Neural cell (in vitro differentiated cells): Measurements from ENCODE around the gene MAML3. TPM values are rescaled to one million over a fixed set of nuclear protein-coding genes. Genes with fewer than 3 reads are reported as not detected.

Experiments used
- H2AFZ ChIP-seq: fragments of 200-600, 300-800 bp; sonication (generic), shearing (Covaris generic); 2 replicates; pipeline ENCODE4 v1.6.0; 2014; ENCODE audit warnings: low read depth, mild to moderate bottlenecking, antibody characterized with exemption, low read length, moderate library complexity
- H3F3A ChIP-seq: fragments of 200-600 bp; shearing (Covaris generic); 2 replicates; pipeline ENCODE4 v1.6.1; 2016; ENCODE audit warnings: mild to moderate bottlenecking, moderate library complexity, mixed read lengths, antibody characterized with exemption, low read length; ENCODE audit not compliant: insufficient read depth, poor library complexity, severe bottlenecking
- H3K27ac ChIP-seq: fragments of 200-600, 300-800 bp; sonication (generic), shearing (Covaris generic); 2 replicates; pipeline ENCODE4 v1.5.1; 2014; ENCODE audit warnings: mild to moderate bottlenecking, low read length, moderate library complexity
- H3K27me3 ChIP-seq: fragments of 300-800, 200-600 bp; sonication (generic), shearing (Covaris generic); 2 replicates; pipeline ENCODE4 v1.6.0; 2014; ENCODE audit warnings: mild to moderate bottlenecking, low read depth, low read length, moderate library complexity; ENCODE audit not compliant: insufficient read depth
- H3K36me3 ChIP-seq: fragments of 300-800, 200-600 bp; sonication (generic), shearing (Covaris generic); 2 replicates; pipeline ENCODE4 v1.5.1; 2014; ENCODE audit warnings: mild to moderate bottlenecking, antibody characterized with exemption, low read length, moderate library complexity; ENCODE audit not compliant: insufficient read depth
- H3K4me2 ChIP-seq: fragments of 300-800, 200-600 bp; sonication (generic), shearing (Covaris generic); 2 replicates; pipeline ENCODE4 v1.6.0; 2014; ENCODE audit warnings: mild to moderate bottlenecking, low read length
- H3K4me3 ChIP-seq: fragments of 300-800, 200-600 bp; sonication (generic), shearing (Covaris generic); 2 replicates; pipeline ENCODE4 v1.5.1; 2014; ENCODE audit warnings: mild to moderate bottlenecking, low read length, moderate library complexity
- H3K79me2 ChIP-seq: fragments of 200-600 bp; shearing (Covaris generic); replicated peaks from 2 replicates; pipeline ENCODE4 v1.6.0; 2014; ENCODE audit warnings: mild to moderate bottlenecking, low read length, moderate library complexity; ENCODE audit not compliant: insufficient read depth
- H3K9ac ChIP-seq: fragments of 300-800, 200-600 bp; sonication (generic), shearing (Covaris generic); 2 replicates; pipeline ENCODE4 v1.6.1; 2016; ENCODE audit warnings: mild to moderate bottlenecking, low read length, mixed read lengths
- H3K9me2 ChIP-seq: fragments of 200-600 bp; shearing (Covaris generic); 2 replicates; pipeline ENCODE4 v1.6.1; 2016; ENCODE audit warnings: mild to moderate bottlenecking, low read length, mixed read lengths; ENCODE audit not compliant: insufficient read depth
- H3K9me3 ChIP-seq: fragments of 200-600, 300-800 bp; sonication (generic), shearing (Covaris generic); 2 replicates; pipeline ENCODE4 v1.6.1; 2016; ENCODE audit warnings: mild to moderate bottlenecking, mixed run types, low read length, moderate library complexity, mixed read lengths
- H4K20me1 ChIP-seq: fragments of 200-600 bp; shearing (Covaris generic); 2 replicates; pipeline ENCODE4 v1.6.1; 2016; ENCODE audit warnings: mild to moderate bottlenecking, mixed run types; ENCODE audit not compliant: insufficient read depth
- EP300 ChIP-seq: fragments of 450-650 bp; conservative IDR thresholded peaks from 2 replicates; pipeline ENCODE4 v1.6.1; 2014; ENCODE audit warnings: antibody characterized with exemption, mild to moderate bottlenecking, moderate library complexity; ENCODE audit not compliant: poor library complexity, severe bottlenecking
- EZH2 ChIP-seq: fragments of 200-600, 300-800 bp; shearing (Covaris generic), sonication (generic); IDR thresholded peaks from 2 replicates; pipeline ENCODE4 v1.6.1; 2014; ENCODE audit warnings: antibody characterized with exemption, low read length, borderline replicate concordance, mild to moderate bottlenecking; ENCODE audit not compliant: insufficient read depth, poor library complexity, severe bottlenecking
- MXI1 ChIP-seq: fragments of 450-650 bp; conservative IDR thresholded peaks from 2 replicates; pipeline ENCODE4 v1.6.1; 2014; ENCODE audit warnings: antibody characterized with exemption, mild to moderate bottlenecking; ENCODE audit not compliant: poor library complexity, severe bottlenecking
- POLR2AphosphoS5 ChIP-seq: IDR thresholded peaks from 2 replicates; pipeline ENCODE4 v1.6.1; 2012
- RAD21 ChIP-seq: fragments of 450-650 bp; conservative IDR thresholded peaks from 2 replicates; pipeline ENCODE4 v1.6.1; 2014; ENCODE audit warnings: antibody characterized with exemption, mild to moderate bottlenecking, moderate library complexity
- SMC3 ChIP-seq: fragments of 450-650 bp; conservative IDR thresholded peaks from 2 replicates; pipeline ENCODE4 v1.6.1; 2014; ENCODE audit warnings: antibody characterized with exemption, mild to moderate bottlenecking, moderate library complexity; ENCODE audit not compliant: poor library complexity
- TAF1 ChIP-seq: IDR thresholded peaks from 2 replicates; pipeline ENCODE4 v1.6.1; 2012; ENCODE audit warnings: low read depth
- polyA plus RNA-seq: library from polyadenylated mRNA; depleted of rRNA; stranded (reverse); fragments of >200 nt; gene quantifications from 2 replicates; pipeline ENCODE4 v1.2.3, GENCODE V29; 2014
- TF ChIP-seq, protein P1 (sequence below): IDR thresholded peaks from 2 replicates; pipeline ENCODE4 v1.6.1; 2012; ENCODE audit warnings: borderline replicate concordance
- TF ChIP-seq, protein P2 (sequence below): fragments of 450-650 bp; IDR thresholded peaks from 2 replicates; pipeline ENCODE4 v1.5.1; 2014; ENCODE audit warnings: antibody characterized with exemption, mild to moderate bottlenecking, moderate library complexity; ENCODE audit not compliant: poor library complexity, severe bottlenecking

The MAML3 gene
- polyA plus RNA-seq, 1 donor from 2014 or later = 10.2 TPM

GRCh38 chr4:139833151-139833910 is 320.7 kb downstream of the MAML3 start:
- Histone ChIP-seq H2AFZ (no peak overlapping the region), H3K9me3 (no peaks in the 10 kb centered on the region), H3K4me3 (peak overlapping the region; percentile 46), H3F3A (peaks cover 15% of the 10 kb centered on the region), H3K27ac (peak overlapping the region; percentile 37), H3K9me2 (no peaks in the 10 kb centered on the region), H3K79me2 (peaks cover 8% of the 10 kb centered on the region), H3K4me2 (peak overlapping the region; percentile 19), H4K20me1 (no peaks in the 10 kb centered on the region), H3K27me3 (no peaks in the 10 kb centered on the region), H3K9ac (peak overlapping the region; percentile 36), H3K36me3 (no peaks in the 10 kb centered on the region)
- peak; percentile 18 for TF ChIP-seq POLR2AphosphoS5
- TF ChIP-seq, protein P1, sequence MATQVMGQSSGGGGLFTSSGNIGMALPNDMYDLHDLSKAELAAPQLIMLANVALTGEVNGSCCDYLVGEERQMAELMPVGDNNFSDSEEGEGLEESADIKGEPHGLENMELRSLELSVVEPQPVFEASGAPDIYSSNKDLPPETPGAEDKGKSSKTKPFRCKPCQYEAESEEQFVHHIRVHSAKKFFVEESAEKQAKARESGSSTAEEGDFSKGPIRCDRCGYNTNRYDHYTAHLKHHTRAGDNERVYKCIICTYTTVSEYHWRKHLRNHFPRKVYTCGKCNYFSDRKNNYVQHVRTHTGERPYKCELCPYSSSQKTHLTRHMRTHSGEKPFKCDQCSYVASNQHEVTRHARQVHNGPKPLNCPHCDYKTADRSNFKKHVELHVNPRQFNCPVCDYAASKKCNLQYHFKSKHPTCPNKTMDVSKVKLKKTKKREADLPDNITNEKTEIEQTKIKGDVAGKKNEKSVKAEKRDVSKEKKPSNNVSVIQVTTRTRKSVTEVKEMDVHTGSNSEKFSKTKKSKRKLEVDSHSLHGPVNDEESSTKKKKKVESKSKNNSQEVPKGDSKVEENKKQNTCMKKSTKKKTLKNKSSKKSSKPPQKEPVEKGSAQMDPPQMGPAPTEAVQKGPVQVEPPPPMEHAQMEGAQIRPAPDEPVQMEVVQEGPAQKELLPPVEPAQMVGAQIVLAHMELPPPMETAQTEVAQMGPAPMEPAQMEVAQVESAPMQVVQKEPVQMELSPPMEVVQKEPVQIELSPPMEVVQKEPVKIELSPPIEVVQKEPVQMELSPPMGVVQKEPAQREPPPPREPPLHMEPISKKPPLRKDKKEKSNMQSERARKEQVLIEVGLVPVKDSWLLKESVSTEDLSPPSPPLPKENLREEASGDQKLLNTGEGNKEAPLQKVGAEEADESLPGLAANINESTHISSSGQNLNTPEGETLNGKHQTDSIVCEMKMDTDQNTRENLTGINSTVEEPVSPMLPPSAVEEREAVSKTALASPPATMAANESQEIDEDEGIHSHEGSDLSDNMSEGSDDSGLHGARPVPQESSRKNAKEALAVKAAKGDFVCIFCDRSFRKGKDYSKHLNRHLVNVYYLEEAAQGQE = no peak

- Histone ChIP-seq H4K20me1 (no peaks in the 10 kb centered on the region), H3K4me2 (no peak overlapping the region), H3K27ac (no peak overlapping the region), H3K4me3 (no peak overlapping the region), H2AFZ (no peak overlapping the region), H3K27me3 (no peaks in the 10 kb centered on the region), H3F3A (peaks cover 25% of the 10 kb centered on the region), H3K9ac (no peak overlapping the region), H3K9me3 (no peaks in the 10 kb centered on the region), H3K79me2 (peaks cover 8% of the 10 kb centered on the region), H3K36me3 (no peaks in the 10 kb centered on the region), H3K9me2 (no peaks in the 10 kb centered on the region)
- TF ChIP-seq, protein P1 = no peak
- TF ChIP-seq RAD21 (no peak), EP300 (no peak), TAF1 (no peak), POLR2AphosphoS5 (no peak), SMC3 (no peak), EZH2 (no peak), MXI1 (no peak)
- TF ChIP-seq, protein P2, sequence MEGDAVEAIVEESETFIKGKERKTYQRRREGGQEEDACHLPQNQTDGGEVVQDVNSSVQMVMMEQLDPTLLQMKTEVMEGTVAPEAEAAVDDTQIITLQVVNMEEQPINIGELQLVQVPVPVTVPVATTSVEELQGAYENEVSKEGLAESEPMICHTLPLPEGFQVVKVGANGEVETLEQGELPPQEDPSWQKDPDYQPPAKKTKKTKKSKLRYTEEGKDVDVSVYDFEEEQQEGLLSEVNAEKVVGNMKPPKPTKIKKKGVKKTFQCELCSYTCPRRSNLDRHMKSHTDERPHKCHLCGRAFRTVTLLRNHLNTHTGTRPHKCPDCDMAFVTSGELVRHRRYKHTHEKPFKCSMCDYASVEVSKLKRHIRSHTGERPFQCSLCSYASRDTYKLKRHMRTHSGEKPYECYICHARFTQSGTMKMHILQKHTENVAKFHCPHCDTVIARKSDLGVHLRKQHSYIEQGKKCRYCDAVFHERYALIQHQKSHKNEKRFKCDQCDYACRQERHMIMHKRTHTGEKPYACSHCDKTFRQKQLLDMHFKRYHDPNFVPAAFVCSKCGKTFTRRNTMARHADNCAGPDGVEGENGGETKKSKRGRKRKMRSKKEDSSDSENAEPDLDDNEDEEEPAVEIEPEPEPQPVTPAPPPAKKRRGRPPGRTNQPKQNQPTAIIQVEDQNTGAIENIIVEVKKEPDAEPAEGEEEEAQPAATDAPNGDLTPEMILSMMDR = no peak
These were observed 324.9 kb downstream of the MAML3 start for GRCh38 chr4:139828966-139829664.
